ENCODE measurements around the gene DAB1.

The DAB1 gene

DNA sequence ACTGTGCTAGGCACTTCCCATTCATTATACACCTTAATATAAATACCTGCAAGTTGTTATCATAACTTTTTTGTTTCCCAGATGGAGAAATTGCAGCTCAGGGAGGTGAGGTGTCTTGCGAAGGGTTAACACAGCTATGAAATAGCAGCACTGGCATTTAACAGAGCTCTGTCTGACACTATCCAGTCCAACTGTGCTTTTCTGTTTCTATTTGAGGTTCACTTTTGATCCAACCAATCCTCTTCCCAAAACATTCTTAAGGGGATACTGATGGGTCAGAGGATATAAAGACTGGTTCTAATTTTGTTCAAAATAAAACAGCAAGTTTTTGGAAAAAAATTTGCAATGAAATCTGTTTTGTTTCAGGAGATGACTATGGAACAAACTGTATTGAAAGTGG lies 411.5 kb downstream of the DAB1 start:
- DNase-seq: no peak

- DNase-seq: no peak
These were observed 413.3 kb downstream of the DAB1 start for GRCh38 chr1:57010511-57010910.

DNA sequence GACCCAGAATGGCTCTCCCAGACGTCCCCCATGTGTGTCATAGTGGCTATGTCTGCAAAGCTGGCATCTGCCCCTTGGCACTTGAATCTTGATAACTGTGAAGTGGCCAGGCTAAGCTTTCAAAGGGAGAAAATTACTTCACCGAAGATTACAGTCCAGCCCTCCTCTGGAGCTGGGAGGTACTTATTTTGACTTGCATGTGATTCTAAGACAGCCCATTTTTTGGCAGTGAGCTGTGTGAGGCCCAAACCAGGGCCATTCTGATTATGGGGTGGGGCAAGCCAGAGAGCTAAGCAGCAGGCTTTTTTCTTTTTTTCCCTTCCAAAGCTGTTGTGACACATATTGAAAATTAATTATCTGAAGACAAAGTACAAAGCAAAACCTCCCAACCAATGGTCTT lies 415.9 kb downstream of the DAB1 start:
- no peak for DNase-seq

- DNase-seq: no peak
These were observed 416.4 kb downstream of the DAB1 start for GRCh38 chr1:57007472-57007871.

GRCh38 chr1:57003398-57004139 lies 420.3 kb downstream of the DAB1 start:
- no peak for DNase-seq

GRCh38 chr1:56995414-56996100 lies 428.3 kb downstream of the DAB1 start:
- DNase-seq: no peak

- no peak for DNase-seq
These were observed 430.4 kb downstream of the DAB1 start for GRCh38 chr1:56993475-56993874.

GRCh38 chr1:56992318-56993125 lies 431.3 kb downstream of the DAB1 start:
- no peak for DNase-seq

GRCh38 chr1:56991576-56991975 lies 432.3 kb downstream of the DAB1 start:
- DNase-seq: no peak

- peak; percentile 37 for DNase-seq
These were observed 437.5 kb downstream of the DAB1 start for GRCh38 chr1:56986397-56986796.

- DNase-seq: no peak
These were observed 438.0 kb downstream of the DAB1 start for GRCh38 chr1:56985857-56986256.

- peak; percentile 83 for DNase-seq
These were observed 440.4 kb downstream of the DAB1 start for GRCh38 chr1:56983484-56983883.

DNA sequence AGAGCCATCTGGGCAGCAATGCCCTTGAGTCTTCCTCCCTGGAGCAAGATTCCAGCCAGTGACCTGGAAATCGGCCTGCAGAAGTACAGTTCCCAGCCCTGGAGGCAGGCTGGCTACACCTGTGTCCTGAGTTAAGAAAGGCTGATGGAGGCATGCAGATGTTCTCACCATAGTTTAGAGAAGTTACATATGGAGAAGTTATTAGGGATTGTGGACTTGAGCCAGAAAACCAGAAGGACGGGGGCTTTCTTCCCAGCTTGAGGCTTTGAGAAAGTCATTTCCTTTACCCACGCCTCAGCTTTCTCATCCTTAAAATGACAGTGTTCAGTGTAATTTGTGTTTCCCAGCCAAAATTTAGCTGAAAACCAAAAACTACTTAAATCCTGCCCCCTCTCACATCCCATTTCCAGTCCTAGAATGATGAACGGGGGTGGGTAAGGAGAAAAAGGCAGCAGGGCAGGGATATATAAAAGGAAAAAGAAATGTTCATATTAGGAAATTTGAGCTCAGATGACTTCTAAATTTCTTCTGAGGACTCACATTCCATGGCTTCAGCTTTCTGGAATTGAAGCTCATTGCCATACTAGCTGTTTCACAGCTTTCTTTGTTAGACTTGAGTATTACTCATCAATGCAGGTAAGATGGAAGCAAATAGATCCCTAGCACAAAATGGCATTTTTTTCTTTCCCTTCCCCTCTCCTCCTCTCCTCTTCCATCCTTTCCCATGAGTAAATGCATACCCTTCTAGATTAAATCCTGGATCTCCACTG lies 443.7 kb downstream of the DAB1 start:
- DNase-seq: no peak

DNA sequence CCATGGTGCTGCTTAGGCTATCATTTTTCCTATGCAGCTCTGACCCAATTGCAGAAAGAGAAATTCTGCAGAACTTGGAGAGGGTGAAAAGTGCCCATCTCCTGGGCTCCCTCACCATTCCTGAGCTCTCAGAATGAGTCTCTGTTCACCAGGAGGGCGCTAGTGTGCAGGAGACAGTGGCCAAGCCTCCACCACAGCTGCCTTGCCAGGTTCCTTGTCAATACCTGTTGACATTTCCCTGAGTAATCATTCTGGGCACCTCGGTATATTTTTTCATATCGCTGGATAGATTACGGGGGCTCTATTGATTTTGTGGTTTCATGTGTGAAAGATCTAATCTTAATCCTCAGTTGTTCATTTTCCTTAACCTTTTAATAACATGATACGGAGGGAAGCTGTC lies 445.0 kb downstream of the DAB1 start:
- no peak for DNase-seq

- DNase-seq: peak; percentile 28
These were observed 445.9 kb downstream of the DAB1 start for GRCh38 chr1:56977910-56978309.

GRCh38 chr1:56975446-56975845 lies 448.4 kb downstream of the DAB1 start:
- no peak for DNase-seq

- peak; percentile 59 for DNase-seq
These were observed 449.7 kb downstream of the DAB1 start for GRCh38 chr1:56973923-56974742.

DNA sequence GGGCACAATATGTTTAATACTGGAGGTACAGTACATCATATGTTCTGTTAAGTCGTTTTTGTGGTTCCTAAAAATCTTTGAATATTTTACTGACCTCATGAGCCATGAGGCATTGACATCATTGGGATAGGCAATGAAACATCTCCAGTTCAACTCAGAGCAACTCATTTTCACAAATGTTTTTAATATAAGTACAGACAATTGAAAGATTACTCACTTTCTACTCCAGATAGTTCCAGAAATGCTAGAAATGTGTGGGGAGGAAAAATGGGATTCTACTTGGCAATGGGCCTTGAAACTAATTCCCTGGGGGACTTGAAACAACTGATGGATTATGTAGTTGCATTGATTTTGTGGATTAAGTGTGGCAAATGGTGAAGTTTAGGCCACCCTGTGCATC lies 450.9 kb downstream of the DAB1 start:
- DNase-seq: no peak

- DNase-seq: no peak
These were observed 453.6 kb downstream of the DAB1 start for GRCh38 chr1:56970280-56970679.

GRCh38 chr1:56968878-56969495 lies 454.9 kb downstream of the DAB1 start:
- DNase-seq: no peak
